LoVo (cell line): Measurements from ENCODE around the gene OXLD1.

ENCODE experiments used
- DNase-seq: peaks from one replicate; pipeline ENCODE4 v3.0.0-alpha.2; 2016; ENCODE audit warnings: low spot score

OXLD1 gene

DNA sequence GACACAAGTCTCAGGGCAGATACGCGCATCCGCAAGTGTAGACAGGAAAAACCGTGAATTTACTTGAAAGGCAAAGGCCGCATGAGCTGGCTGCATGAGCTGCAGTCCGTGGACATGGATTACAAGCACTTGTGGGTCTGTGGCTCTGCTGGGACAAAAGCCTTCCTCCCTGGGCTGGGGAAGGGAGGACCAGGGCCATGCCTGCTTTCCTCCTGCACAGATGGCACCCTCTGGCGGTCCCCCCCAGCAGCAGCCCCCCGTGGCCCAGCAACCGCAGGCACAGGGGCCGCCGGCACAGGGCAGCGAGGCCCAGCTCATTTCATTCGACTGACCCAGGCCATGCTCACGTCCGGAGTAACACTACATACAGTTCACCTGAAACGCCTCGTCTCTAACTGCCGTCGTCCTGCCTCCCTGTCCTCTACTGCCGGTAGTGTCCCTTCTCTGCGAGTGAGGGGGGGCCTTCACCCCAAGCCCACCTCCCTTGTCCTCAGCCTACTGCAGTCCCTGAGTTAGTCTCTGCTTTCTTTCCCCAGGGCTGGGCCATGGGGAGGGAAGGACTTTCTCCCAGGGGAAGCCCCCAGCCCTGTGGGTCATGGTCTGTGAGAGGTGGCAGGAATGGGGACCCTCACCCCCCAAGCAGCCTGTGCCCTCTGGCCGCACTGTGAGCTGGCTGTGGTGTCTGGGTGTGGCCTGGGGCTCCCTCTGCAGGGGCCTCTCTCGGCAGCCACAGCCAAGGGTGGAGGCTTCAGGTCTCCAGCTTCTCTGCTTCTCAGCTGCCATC lies 35.1 kb upstream of the OXLD1 start:
- no peak for DNase-seq

DNA sequence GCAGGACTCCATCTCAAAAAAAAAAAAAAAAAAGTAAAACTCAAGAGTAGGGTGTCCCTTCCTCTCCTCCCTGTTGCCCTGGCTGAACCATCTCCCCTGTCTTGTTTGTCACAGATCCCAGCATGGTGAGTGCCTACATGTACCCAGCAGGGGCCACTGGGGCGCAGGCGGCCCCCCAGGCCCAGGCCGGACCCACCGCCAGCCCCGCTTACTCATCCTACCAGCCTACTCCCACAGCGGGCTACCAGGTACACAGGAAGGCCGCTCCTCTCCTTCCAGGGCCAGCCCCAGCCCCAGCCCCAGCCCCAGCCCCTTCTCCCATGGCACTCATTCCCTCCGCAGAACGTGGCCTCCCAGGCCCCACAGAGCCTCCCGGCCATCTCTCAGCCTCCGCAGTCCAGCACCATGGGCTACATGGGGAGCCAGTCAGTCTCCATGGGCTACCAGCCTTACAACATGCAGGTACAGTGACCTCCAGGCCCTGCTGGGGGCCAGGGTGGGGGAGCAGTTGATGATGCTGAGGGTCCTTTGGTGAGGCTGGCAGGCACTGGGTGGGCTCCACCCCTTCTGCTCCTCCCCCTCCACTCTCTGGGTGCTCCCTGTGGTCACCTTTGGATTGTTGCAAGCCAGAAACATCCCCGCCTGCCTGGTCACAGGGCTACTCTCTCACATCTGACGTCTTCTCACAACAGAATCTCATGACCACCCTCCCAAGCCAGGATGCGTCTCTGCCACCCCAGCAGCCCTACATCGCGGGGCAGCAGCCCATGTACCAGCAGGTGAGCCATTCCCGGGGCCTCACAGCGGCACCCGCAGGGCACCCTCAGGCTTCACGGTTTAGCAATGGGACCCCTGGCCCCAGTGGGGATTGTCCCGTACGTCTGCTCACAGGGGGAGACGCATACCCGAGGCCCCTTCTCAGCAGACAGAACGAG lies 34.2 kb upstream of the OXLD1 start:
- DNase-seq = no peak

DNA sequence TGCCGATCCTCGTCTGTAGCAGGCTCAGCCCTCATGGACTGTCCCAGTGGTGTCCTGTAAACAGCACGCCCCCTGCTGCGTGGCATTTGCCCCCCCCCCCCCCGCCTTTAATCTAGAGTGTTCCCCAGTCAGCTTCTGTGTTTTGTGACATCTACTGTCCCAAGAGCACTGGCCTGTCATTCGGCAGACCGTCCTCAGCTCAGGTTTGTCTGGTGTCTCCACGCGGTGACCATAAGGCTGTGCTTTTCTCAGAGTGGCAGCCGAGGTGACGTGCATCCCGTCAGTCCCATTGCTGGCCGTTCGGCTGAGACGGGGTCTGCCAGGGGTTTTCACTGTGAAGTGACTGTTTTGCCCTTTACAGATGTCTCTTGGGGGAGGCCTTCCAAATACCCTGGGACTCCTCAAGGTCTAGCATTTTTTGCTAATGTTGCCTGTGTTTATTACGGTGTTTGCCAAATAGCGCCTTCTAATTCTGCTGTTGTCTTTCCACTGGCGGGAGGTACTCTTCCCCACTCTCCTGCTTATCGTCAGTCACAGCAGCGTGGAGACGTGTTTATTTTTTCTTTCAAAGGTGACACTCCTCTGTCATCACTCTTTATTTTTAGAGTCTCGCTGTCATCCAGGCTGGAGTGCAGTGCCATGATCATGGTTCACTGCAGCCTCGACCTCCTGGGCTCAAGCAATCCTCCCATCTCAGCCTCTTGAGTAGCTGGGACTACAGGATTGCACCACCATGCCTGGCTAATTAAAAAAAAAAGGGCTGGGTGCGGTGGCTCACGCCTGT lies 31.0 kb upstream of the OXLD1 start:
- DNase-seq = no peak

DNA sequence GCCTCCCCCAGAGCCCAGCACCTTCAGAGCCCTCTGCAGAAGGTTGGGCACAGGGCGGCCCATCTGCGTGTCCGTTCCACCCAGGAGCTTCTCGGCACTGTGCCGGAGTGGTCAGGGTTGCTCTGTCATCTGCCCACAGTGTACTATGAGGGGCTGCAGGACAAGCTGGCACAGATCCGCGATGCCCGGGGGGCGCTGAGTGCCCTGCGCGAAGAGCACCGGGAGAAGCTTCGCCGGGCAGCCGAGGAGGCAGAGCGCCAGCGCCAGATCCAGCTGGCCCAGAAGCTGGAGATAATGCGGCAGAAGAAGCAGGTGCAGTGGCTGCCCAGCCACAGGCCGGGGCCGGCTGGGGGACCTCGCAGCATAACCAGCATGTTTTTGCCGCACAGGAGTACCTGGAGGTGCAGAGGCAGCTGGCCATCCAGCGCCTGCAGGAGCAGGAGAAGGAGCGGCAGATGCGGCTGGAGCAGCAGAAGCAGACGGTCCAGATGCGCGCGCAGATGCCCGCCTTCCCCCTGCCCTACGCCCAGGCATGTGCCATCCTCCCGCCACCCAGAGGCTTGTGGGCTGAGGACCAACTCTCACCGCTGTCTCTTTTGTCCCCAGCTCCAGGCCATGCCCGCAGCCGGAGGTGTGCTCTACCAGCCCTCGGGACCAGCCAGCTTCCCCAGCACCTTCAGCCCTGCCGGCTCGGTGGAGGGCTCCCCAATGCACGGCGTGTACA lies 30.0 kb upstream of the OXLD1 start:
- no peak for DNase-seq

DNA sequence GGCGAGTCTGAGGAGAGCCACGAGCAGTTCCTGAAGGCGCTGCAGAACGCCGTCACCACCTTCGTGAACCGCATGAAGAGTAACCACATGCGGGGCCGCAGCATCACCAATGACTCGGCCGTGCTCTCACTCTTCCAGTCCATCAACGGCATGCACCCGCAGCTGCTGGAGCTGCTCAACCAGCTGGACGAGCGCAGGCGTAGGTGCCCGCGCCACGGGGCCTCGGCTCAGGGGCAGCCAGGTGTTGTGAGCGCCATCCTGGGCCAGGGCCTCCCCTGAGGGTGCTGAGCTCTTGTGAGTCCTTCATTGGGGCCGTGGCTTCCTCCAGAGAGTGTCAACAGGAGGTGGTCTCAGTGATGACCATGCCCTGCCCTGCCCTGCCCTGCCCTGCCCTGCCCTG lies 29.4 kb upstream of the OXLD1 start:
- DNase-seq = no peak

DNA sequence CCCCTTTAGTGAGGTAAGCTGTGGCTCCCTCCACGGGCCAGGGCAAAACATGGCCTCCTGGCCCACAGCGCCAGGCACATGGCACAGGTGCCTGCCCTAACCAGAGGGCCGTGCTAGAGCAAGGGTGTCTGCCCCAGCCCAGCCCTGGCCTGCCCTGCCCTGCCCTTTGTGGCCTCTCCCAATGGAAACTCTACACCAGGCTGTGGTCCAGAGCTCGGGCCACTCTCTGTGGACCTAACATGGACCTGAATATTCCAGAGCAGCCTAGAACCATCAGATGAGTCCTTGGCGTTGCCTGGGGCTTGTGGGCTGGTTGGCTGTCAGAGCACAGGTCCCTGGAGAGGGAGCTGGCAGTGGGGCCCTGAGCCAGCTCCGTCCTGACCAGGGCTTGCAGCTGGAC lies 28.8 kb upstream of the OXLD1 start:
- no peak for DNase-seq

DNA sequence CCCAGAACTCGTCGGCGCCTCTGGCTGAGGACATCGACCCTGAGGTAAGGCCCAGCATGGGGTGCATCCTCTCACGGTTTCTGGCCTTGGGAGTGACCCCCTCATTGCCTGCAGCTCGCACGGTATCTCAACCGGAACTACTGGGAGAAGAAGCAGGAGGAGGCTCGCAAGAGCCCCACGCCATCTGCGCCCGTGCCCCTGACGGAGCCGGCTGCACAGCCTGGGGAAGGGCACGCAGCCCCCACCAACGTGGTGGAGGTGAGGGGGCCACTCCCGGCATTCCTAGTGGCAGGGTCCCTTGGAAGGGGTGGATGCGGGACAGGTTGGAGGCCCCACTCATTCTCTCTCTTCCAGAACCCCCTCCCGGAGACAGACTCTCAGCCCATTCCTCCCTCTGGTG lies 28.4 kb upstream of the OXLD1 start:
- no peak for DNase-seq

DNA sequence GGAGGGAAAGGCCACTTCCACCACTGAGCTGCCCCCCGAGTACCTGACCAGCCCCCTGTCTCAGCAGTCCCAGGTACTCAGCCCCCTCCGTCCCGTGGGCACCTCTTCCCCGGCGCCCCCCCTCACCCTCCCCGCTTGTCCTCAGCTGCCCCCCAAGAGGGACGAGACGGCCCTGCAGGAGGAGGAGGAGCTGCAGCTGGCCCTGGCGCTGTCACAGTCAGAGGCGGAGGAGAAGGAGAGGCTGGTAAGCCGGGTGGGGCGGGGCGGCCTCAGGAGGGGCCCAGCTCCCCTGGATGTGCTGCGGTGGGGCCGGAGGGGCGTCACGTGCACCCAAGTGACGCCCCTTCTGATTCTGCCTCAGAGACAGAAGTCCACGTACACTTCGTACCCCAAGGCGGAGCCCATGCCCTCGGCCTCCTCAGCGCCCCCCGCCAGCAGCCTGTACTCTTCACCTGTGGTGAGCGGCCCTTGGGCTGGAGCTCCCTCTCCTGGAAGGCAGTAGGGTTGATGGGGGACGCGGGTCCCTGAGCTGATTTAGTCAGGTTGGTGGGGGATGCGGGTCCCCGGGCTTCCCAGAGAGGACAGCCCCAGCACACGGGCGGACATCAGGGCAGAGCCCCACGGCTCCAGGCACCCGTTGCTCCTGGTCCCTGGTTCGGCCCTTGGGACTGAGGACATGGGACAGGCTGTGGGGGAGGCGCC lies 27.3 kb upstream of the OXLD1 start:
- no peak for DNase-seq

DNA sequence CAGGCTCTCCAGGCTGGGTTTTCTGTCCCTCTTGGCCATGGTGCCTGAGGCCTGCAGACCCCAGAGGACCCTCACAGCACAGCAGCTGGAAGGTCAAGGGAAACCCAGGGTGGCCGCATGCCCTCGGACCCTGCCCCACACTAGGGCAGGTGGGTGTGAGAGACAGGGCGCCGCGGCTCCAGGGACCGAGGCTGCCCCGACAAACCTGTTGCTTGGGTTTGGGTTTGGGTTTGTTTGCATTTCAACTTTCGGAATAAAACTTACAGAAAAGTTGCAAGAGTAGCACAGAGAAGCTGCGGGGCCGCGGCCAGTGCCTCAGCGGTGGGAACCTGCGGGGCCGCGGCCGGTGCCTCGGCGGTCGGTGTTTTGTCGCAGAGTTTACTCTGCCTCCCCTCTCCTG lies 25.2 kb upstream of the OXLD1 start:
- DNase-seq = no peak

DNA sequence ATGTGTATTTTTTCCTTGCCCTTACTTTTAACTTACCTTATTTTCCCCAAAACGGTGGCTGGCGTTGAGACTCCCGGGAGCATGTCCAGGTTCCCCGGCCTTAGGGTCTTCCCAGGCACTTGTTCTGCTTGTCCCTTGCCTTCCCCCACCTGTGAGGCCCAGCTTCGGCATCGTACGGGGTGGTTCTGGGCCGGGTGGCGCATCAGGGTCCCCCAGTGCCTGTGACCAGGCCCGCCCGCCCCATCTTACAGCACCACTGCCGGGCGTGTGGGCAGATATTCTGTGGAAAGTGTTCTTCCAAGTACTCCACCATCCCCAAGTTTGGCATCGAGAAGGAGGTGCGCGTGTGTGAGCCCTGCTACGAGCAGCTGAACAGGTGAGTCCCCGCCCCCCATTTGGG lies 24.8 kb upstream of the OXLD1 start:
- DNase-seq = no peak

DNA sequence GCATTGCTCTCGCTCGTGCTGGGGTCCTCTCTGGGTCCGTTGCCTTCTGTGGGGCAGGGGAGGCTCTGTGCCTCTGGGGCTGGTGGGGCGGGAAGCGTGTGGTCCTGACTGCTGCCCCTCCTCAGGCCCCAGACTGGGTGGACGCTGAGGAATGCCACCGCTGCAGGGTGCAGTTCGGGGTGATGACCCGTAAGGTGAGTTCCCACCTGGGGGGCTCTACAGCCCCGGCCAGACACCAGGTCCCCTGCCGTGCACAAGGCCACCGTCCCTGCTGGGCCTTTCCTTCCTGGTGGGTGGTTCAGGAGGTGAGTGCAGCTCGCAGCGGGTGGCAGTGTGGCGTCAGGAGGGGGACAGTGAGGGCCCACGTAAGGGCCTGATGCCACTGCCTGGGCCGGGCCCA lies 24.1 kb upstream of the OXLD1 start:
- no peak for DNase-seq

DNA sequence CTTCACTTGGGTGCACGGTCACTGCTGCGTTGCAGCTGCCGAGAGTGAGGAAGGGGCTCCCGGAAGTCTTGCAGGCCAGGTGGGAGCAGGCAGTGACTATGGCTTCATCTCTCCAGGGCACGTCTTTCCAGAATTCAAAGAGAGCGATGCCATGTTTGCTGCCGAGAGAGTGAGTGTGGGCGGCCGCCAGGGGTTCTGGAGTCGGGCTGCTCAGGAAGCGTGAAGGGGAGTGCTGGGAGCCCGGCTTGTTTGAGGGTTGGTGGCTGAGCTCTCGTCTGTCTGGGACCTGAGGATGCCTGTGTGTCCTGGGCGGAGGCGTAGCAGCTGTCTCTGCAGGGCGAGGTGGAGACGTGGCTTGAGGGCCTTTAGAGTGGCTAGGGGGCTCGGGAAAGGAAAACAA lies 23.7 kb upstream of the OXLD1 start:
- no peak for DNase-seq

DNA sequence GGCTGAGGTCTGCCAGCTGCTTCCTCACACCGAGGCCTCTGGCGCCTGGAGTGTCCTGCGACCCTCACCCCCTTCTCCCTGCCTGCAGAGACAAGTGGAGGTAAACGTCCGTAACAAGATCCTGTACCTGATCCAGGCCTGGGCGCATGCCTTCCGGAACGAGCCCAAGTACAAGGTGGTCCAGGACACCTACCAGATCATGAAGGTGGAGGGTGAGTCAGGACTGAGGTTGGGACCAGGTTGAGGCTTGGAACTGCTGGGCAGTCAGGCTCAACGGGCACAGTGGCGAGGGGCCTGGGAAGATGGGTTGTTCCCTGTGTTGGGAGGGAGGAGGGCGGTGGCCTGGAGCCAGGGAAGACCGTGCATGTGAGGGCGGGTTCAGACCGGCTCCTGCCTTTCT lies 22.2 kb upstream of the OXLD1 start:
- no peak for DNase-seq

DNA sequence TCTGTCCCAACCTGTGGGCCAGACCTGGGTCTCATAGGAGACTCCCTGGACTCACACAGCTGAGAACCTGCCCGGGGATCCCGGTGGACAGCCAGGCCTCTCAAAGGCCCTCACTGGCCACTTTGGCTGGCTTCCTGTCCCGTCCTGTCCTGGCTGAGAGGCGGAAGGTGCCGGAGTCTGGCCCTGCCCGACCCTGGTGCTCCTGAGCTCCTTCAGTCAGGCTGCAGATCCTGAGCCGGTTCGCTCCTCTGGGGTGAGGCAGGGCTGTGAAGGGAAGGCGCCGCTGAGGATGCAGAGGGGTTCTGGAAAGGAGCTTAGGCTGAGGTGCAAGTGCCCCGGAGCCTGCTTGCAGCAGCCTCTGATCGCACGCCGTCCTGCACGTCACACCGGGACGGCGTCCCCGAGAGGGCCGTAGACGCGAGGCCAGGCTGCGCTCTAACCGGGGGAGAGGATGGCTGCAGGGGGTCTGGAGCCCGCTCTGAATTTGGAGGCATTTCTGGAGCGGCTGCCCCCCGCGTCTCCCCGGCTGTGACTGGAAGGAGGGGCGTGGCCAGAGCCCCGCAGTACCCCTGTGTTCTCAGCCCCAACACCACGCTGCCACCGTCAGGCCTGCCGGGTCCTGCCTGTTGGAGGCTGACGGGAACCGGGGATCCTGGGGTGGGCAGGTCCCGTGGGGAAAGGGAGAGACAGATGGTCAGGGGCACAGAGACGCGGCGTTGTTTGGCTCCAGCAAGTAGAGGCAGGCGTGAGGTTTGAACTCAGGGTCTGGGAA lies 21.6 kb upstream of the OXLD1 start:
- DNase-seq = no peak

DNA sequence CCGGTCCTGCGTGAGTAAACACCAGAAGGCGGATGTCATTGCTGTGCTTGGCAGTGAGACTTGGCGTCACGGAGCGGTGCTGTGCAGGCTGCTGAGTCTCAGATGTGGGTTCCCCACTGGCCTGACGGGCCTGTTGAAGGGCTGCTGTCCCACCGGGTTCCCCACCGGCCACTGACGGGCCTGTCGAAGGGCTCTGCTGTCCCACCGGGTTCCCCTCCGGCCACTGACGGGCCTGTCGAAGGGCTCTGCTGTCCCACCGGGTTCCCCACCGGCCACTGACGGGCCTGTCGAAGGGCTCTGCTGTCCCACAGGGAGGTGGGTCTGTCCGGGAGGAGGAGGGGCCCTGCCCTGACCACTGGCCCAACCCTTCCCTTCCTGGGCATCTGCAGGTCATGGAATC lies 20.2 kb upstream of the OXLD1 start:
- DNase-seq = no peak

DNA sequence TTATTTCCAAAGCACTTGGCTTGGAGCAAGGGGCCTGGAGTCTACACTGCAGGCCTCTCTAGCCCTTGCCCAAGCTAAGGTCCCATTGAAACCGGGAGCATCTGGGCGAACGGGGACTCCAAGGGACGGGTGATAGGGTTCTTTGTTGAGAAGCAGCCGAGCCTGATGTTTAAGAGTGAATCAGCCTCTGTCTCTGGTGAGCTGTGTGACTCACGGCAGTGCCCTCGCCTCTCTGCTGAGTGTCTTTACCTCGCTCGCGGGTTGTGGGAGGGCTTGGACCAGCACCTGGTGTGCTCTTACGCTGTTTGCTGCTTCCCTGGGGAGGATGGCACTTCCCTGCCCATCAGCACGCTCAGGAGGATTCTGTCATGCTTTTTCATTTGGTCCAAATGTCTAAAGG lies 18.7 kb upstream of the OXLD1 start:
- no peak for DNase-seq

DNA sequence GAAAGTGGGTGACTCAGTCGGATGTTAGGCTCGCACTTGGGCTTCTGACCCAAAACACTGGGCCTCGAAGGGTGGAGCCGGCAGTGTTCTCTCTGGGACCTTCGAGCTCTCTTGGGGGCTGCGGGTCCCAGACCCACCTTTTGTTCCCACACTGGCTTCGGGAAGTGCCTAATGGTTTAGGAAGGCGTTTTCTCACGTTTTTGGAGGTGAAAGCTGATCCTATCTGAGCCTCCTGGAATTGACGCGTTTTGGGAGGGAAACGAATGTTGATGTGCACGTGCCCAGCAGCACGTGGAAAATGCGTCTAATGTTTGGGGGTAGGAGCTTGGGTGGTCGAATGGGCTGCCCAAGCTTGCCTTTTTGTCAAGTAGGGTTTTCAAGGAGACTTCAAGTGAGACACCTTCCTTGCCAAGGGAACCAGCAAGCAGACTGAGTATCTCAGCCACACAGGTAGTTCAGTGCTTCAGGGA lies 18.1 kb upstream of the OXLD1 start:
- no peak for DNase-seq

DNA sequence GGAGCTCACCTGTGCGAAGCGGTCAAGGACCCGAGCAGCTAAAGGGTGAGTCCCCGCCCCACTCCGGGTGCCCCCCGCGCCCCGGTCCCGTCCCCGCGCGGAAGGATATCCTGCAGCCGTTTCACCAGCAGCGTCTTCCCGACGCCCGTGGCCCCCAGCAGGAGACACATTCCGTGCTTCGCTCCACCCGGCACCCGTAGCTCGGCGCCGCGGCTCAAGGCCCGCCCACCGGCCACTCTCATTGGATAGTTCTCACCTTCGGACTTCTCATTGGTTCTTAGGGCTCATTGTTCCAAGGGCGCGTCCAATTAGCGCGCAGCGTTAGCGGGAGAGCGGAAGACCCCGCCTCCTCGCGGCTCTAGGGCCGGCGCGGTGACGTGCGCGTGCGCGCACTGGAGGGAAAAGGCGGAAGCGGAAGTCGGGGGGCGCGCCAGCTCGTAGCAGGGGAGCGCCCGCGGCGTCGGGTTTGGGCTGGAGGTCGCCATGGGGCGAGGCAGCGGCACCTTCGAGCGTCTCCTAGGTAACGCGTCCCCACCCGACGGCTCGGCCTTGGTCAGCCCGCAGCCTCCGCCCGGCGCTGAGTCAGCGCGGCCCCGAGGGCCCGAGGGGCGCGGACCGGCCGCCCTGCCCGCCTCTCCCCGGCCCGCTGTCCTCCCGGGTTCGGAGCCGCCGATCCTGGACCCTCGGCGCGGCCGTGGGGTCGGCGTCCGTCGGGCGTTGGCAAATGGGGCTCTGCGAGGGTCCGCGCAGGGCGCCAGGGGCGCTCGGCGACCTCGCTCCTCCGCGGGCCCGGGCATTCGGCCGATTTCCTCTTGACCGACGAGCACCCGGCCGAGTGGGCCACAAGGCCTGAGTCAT lies 17.4 kb upstream of the OXLD1 start, which contains the start of the genes ARL16 and HGS:
TSS of gene ARL16 (minus strand) at position 214 of the 858 bp plus-strand sequence. CDS start at position 170, 44 bp downstream.
TSS of gene HGS (plus strand) at position 428 of the 858 bp plus-strand sequence. CDS start at position 484, 56 bp downstream.
- peak; percentile 98 for DNase-seq

DNA sequence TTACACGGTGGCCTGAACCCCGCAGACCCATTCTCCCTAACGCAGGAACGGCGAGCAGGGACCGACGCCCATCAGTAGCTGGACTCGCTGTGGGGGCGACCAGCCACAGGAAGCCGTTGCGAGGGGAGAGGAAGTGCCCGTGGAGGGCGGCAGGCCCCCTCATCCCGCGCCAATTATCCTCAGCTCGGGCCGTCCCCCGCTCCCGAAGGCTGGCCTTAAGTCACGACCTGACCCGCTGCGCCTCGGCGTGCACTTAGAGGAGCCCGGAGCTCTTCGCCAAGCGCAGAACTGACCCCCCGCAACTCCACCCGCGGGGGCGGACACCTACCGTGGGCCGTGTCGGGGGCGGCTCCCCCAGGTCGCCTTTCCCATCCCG lies 16.8 kb upstream of the OXLD1 start:
- DNase-seq = no peak
